GM12892 (cell line): ENCODE results near the gene NKD2.

ENCODE experiments used
- POLR2A ChIP-seq: IDR thresholded peaks from 2 replicates; pipeline ENCODE4 v1.6.1; 2011; ENCODE audit warnings: low read depth, low read length, control low read depth
- TAF1 ChIP-seq: IDR thresholded peaks from 2 replicates; pipeline ENCODE4 v1.6.1; 2011; ENCODE audit warnings: low read depth, mild to moderate bottlenecking, control low read depth, low read length, borderline replicate concordance

DNA sequence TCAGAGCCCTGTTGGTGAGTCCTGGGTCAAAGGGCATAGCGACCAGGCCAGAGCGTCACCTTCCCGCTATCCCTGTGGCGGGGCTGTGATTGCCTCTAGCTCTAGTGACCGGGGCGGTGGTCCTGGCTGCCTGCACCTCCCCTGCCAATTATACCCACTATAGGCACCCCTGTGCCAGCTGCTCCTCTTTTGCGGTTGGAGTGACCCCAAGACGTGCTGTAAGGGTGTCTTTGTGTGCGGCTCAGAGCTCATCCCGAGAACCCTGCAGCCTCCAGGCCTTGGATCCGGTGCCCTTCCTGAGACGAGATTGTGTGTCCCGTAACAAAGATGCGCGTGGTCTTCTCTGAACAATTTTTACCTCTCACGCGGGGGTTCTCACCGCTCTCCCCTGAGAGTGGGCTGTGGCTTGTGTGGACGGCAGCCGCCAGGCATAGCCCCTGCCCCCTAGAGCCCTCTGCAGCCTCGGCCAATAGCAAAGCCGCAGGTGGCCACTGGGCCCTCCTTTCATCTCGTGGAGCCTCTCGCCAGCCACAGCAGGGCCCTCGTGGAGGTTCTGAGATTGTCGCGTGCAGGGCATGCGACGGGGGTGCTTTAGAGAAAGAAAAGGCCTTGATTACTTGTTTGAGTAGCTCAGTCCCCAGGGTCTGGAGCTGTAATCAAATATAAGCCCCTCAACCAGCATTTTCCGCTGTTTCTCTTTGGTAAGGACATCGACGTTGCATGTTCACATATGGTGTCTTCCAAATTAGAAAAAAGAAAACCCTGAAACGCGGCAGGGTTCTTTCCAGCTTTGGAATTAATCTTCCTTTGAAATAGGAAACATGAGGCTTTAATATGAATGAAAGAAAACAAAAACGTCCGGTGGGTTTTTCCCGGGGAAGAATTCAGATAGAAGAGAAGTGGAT is 10.7 kb downstream of the NKD2 start:
- no peak for TF ChIP-seq POLR2A
- TF ChIP-seq TAF1, result no peak
